ENCODE results near the gene RPLP1.

Gene RPLP1

DNA sequence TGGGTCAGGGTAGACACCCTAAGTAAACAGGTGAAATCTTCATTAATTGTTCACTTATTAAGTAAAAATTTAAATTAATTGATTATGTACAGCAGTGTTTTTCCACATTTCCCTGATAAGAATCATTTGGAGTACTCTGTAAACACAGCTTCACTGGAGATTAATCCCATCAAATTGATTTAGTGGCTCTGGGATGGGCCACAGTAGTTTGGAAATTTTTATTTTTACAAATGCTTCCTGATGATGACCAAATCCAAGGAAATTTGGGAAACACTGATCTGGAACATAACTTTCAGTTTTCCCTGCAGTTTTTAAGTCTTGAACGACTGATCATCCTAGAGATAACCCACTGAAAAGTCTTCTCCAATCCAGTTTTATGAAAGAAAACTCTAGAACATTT, 18.8 kb upstream of the RPLP1 start:
- TF ChIP-seq, protein P1, sequence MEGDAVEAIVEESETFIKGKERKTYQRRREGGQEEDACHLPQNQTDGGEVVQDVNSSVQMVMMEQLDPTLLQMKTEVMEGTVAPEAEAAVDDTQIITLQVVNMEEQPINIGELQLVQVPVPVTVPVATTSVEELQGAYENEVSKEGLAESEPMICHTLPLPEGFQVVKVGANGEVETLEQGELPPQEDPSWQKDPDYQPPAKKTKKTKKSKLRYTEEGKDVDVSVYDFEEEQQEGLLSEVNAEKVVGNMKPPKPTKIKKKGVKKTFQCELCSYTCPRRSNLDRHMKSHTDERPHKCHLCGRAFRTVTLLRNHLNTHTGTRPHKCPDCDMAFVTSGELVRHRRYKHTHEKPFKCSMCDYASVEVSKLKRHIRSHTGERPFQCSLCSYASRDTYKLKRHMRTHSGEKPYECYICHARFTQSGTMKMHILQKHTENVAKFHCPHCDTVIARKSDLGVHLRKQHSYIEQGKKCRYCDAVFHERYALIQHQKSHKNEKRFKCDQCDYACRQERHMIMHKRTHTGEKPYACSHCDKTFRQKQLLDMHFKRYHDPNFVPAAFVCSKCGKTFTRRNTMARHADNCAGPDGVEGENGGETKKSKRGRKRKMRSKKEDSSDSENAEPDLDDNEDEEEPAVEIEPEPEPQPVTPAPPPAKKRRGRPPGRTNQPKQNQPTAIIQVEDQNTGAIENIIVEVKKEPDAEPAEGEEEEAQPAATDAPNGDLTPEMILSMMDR (IDR thresholded peaks at IDR 0.05; ENCODE audit: low read depth, low read length): no peak
- Histone ChIP-seq H3K36me3 (peaks cover 88% of the 10 kb centered on the region), H3K9me3 (no peaks in the 10 kb centered on the region), H3K27me3 (no peaks in the 10 kb centered on the region), H3K4me1 (no peaks in the 10 kb centered on the region), H3K4me3 (ENCODE audit: low read depth, low read length) (no peak overlapping the region)
- no peak for DNase-seq

- no peaks in the 10 kb centered on the region for H3K4me1 ChIP-seq
- DNase-seq: no peak
- H3K9me3 ChIP-seq: no peaks in the 10 kb centered on the region
- TF ChIP-seq, protein P1 (IDR thresholded peaks at IDR 0.05; ENCODE audit: low read depth, low read length): no peak
- no peaks in the 10 kb centered on the region for H3K27me3 ChIP-seq
- H3K4me3 ChIP-seq (ENCODE audit: low read depth, low read length): no peak overlapping the region
- H3K36me3 ChIP-seq: peaks cover 88% of the 10 kb centered on the region
Measured at GRCh38 chr15:69434238-69434637, 18.4 kb upstream of the RPLP1 start.

DNA sequence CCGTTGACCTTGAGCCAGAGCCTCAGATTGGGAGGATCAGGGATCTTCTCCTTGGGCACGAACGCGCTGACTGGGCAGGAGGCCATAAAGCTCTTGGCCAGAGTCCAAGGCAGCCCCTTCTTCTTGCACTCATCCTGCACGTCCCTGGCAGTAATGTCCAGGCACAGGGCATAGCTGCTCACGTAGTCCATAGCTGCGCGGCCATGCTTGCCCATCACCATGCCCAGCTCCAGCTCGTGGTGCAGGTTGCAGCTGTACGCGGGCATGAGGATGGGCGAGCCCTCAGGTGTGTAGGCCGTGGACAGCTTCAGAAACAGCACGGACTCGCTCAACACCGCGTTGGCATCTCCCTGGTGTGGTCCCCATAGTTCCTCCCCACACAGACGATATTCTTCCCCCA, 17.9 kb upstream of the RPLP1 start:
- Histone ChIP-seq H3K4me1 (no peaks in the 10 kb centered on the region), H3K9me3 (no peaks in the 10 kb centered on the region), H3K27me3 (no peaks in the 10 kb centered on the region), H3K36me3 (peaks cover 88% of the 10 kb centered on the region), H3K4me3 (ENCODE audit: low read depth, low read length) (no peak overlapping the region)
- TF ChIP-seq, protein P1 (IDR thresholded peaks at IDR 0.05; ENCODE audit: low read depth, low read length): no peak
- no peak for DNase-seq

GRCh38 chr15:69435985-69436384, 16.6 kb upstream of the RPLP1 start:
- Histone ChIP-seq H3K4me3 (ENCODE audit: low read depth, low read length) (no peak overlapping the region), H3K27me3 (no peaks in the 10 kb centered on the region), H3K9me3 (no peaks in the 10 kb centered on the region), H3K4me1 (no peaks in the 10 kb centered on the region), H3K36me3 (peaks cover 88% of the 10 kb centered on the region)
- TF ChIP-seq, protein P1 (IDR thresholded peaks at IDR 0.05; ENCODE audit: low read depth, low read length): no peak
- no peak for DNase-seq

DNA sequence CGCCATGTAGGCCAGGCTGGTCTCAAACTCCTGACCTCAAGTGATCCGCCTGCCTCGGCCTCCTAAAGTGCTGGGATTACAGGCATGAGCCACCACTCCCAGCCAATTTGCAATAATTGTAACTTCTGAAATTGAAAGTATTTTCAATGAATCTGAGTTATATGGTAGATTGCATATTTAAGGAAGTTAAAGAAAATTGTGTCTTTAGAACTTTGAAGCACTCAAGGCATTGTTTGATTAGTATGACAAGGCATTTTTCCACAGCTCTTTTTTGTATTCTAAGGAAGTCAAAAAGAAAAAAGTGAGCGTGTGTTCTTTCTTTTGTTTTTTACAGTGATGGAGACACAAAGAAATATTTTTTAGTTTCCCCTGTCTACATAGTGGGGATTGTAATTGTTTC, 15.7 kb upstream of the RPLP1 start:
- H3K4me3 ChIP-seq (ENCODE audit: low read depth, low read length): no peak overlapping the region
- no peaks in the 10 kb centered on the region for H3K4me1 ChIP-seq
- DNase-seq: no peak
- H3K27me3 ChIP-seq: no peaks in the 10 kb centered on the region
- H3K9me3 ChIP-seq: no peaks in the 10 kb centered on the region
- H3K36me3 ChIP-seq: peaks cover 86% of the 10 kb centered on the region
- TF ChIP-seq, protein P1 (IDR thresholded peaks at IDR 0.05; ENCODE audit: low read depth, low read length): no peak

GRCh38 chr15:69439623-69440022, 13.0 kb upstream of the RPLP1 start:
- TF ChIP-seq, protein P1 (IDR thresholded peaks at IDR 0.05; ENCODE audit: low read depth, low read length): no peak
- Histone ChIP-seq H3K27me3 (no peaks in the 10 kb centered on the region), H3K36me3 (peaks cover 85% of the 10 kb centered on the region), H3K4me3 (ENCODE audit: low read depth, low read length) (no peak overlapping the region), H3K9me3 (no peaks in the 10 kb centered on the region), H3K4me1 (no peaks in the 10 kb centered on the region)
- no peak for DNase-seq
